AG04449 (cell line): ENCODE results near the gene RNF13.

Experiments
- CTCF ChIA-PET: fragments of 350-600 bp; formaldehyde crosslinking; extraction: SDS; loops from one replicate; lab custom pipeline; 2021; ENCODE audit warnings: antibody characterized with exemption; lab: Yijun Ruan, JAX
- POLR2A ChIA-PET: fragments of 400-600, 350-600 bp; formaldehyde crosslinking; extraction: SDS; loops from one replicate; lab custom pipeline; 2020; ENCODE audit warnings: antibody characterized with exemption, inconsistent platforms; lab: Yijun Ruan, JAX
- DNase-seq: peaks from one replicate; pipeline ENCODE4 v3.0.0-alpha.2; 2010; ENCODE audit warnings: low read depth, low spot score
- H3K4me3 ChIP-seq: 2 replicates; pipeline ENCODE4 v1.5.1; 2011; ENCODE audit warnings: low read depth, mild to moderate bottlenecking, control low read depth, low read length
- TF ChIP-seq, protein P1 (sequence below): IDR thresholded peaks from one replicate; pipeline ENCODE4 v1.5.1; 2011; ENCODE audit warnings: mild to moderate bottlenecking, moderate library complexity, low read length, control low read depth, inconsistent platforms; ENCODE audit not compliant: insufficient read depth; ENCODE audit errors: missing control alignments

RNF13 gene

DNA sequence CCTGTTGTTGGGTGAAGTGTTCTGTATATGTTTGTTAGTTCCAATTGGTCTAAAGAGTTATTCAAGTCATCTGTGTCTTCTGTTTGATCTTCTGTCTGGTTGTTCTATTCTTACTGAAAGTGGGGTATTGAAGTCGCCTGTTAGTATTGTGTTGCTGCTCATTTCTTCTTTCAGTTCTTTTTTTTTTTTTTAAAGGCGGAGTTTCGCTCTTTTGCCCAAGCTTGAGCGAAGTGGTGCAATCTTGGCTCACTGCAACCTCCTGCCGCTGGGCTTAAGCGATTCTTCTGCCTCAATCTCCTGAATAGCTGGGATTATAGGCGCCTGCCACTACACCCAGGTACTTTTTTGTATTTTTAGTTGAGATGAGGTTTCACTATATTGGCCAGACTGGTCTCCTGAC, 134.2 kb downstream of the RNF13 start:
- CTCF ChIA-PET = interaction anchor here (2.3 kb wide), 1 partner anchor 10 kb away, joined by 10 read pairs; no protein-coding TSS in a partner anchor
- DNase-seq = no peak
- TF ChIP-seq, protein P1, sequence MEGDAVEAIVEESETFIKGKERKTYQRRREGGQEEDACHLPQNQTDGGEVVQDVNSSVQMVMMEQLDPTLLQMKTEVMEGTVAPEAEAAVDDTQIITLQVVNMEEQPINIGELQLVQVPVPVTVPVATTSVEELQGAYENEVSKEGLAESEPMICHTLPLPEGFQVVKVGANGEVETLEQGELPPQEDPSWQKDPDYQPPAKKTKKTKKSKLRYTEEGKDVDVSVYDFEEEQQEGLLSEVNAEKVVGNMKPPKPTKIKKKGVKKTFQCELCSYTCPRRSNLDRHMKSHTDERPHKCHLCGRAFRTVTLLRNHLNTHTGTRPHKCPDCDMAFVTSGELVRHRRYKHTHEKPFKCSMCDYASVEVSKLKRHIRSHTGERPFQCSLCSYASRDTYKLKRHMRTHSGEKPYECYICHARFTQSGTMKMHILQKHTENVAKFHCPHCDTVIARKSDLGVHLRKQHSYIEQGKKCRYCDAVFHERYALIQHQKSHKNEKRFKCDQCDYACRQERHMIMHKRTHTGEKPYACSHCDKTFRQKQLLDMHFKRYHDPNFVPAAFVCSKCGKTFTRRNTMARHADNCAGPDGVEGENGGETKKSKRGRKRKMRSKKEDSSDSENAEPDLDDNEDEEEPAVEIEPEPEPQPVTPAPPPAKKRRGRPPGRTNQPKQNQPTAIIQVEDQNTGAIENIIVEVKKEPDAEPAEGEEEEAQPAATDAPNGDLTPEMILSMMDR = no peak
- POLR2A ChIA-PET = no interaction called here
- H3K4me3 ChIP-seq = no peak overlapping the region

- H3K4me3 ChIP-seq = no peak overlapping the region
- TF ChIP-seq, protein P1 = no peak
- ChIA-PET CTCF (interaction anchor here (0.9 to 2.8 kb wide), 4 partner anchors 9 to 268 kb away, joined by 3 to 19 read pairs (median 6); no protein-coding TSS in a partner anchor), POLR2A (no interaction called here)
- no peak for DNase-seq
Measured at GRCh38 chr3:149949181-149949580, 136.2 kb downstream of the RNF13 start.

DNA sequence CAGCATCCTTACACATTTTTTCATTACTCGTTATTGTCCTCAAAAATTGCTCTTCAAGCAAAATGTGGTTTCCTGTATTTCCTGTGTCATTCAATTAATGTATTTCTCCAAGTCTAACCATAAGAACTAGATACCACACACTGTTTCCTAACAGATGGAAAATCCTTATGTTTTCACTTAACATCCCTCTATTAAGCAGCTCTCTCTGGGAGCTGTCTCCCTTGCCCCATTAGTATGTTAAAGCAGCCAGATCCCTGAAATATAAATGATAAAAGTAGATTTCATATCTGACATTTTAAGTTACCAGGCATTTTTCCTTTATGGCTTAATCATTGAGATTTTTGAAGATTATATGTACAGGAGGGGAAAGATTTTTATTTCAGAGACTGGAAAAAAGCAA, 141.8 kb downstream of the RNF13 start:
- H3K4me3 ChIP-seq = no peak overlapping the region
- no peak for DNase-seq
- ChIA-PET POLR2A (interaction anchor here (0.6 kb wide), 1 partner anchor 10 kb away, joined by 4 read pairs; no protein-coding TSS in a partner anchor), CTCF (interaction anchor here (0.9 to 2.0 kb wide), 7 partner anchors 10 to 262 kb away, joined by 3 to 9 read pairs (median 3); no protein-coding TSS in a partner anchor)
- TF ChIP-seq, protein P1 = no peak

DNA sequence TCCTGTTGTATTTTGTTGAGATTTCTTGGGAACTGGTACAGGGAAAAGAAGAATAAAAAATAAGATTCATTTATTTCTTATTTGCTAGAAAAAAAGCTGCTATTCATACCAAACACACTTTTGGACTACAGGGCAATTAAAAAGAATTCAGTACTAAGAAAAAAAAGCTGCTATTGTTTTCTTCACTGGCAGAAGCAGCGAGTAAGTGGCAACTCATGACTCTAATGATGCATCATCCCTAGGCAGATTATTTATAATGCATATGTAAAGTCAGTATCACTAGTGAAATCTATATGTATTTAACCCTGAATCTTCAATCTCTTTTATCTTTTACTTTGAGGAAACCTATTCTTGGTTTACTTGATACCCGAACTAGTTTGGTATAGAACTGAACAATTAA, 142.4 kb downstream of the RNF13 start:
- DNase-seq = no peak
- ChIA-PET CTCF (interaction anchor here (1.0 to 2.0 kb wide), 7 partner anchors 9 to 261 kb away, joined by 3 to 9 read pairs (median 3); no protein-coding TSS in a partner anchor), POLR2A (interaction anchor here (0.6 kb wide), 1 partner anchor 9 kb away, joined by 4 read pairs; no protein-coding TSS in a partner anchor)
- TF ChIP-seq, protein P1 = no peak
- H3K4me3 ChIP-seq = no peak overlapping the region

- H3K4me3 ChIP-seq = no peak overlapping the region
- TF ChIP-seq, protein P1 = no peak
- ChIA-PET CTCF (interaction anchor here (0.8 to 2.8 kb wide), 8 partner anchors 8 to 427 kb away, joined by 3 to 26 read pairs (median 4); no protein-coding TSS in a partner anchor), POLR2A (no interaction called here)
- DNase-seq = no peak
Measured at GRCh38 chr3:149957361-149958125, 144.5 kb downstream of the RNF13 start.
